Measurements from ENCODE around the gene FXR1.

The FXR1 gene

DNA sequence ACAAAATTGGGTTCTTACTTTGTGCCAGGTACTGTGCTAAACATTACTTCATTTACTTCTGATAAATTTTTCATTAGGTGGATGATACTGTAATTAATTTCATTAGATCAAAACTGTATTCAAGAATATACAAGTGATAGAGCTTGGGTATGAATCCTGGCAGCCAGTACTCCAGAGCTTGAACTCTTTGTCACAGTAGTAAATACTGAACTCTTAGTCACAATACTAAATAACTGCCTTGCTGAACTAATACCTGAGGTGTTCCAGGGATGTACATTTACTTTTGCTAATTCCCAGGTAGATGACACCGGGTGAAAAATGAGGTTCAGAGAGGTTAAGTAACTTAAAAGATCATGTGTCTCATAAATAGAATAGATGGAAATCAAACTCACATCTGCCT, 20.3 kb downstream of the FXR1 start:
- Histone ChIP-seq H3K4me1 (ENCODE audit: control insufficient read depth in 1 of 2, insufficient read depth in 2 of 2, low read length in 2 of 2) (no peaks in the 10 kb centered on the region), H3K9ac (ENCODE audit: low read depth in 1 of 2, low read length in 2 of 2) (no peak overlapping the region), H3K36me3 (ENCODE audit: control insufficient read depth in 1 of 2, insufficient read depth in 2 of 2, low read length in 2 of 2) (peaks cover 0 to 22% of the 10 kb centered on the region in 2 donors), H3K4me3 (ENCODE audit: low read depth in 1 of 2, low read length in 2 of 2) (no peak overlapping the region), H3K27ac (ENCODE audit: low read depth, low read length) (no peak overlapping the region), H3K9me3 (ENCODE audit: control insufficient read depth in 1 of 2, low read length in 2 of 2) (no peaks in the 10 kb centered on the region), H3K27me3 (ENCODE audit: control insufficient read depth in 1 of 2, insufficient read depth in 2 of 2, low read length in 2 of 2) (no peaks in the 10 kb centered on the region)

DNA sequence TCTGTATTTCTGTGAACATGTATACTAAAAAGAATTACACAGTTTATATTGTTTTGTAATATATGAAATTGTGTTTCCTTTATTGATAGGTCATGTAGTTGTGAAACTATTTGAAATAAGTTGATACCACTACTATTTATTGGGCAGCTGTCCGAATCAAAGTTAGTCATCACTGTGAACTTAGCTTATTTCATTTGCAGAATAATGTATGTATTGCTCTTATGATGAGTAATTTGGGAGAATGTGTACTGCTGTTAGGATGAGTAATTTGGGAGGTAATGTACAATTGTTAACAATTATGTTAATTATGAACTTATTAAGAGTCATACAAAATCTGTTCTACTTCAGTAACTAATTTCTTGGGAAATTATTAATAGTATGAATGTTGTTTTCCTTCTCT, 22.2 kb downstream of the FXR1 start:
- Histone ChIP-seq H3K27ac (ENCODE audit: low read depth, low read length) (no peak overlapping the region), H3K9me3 (ENCODE audit: control insufficient read depth in 1 of 2, low read length in 2 of 2) (no peaks in the 10 kb centered on the region), H3K27me3 (ENCODE audit: control insufficient read depth in 1 of 2, insufficient read depth in 2 of 2, low read length in 2 of 2) (no peaks in the 10 kb centered on the region), H3K4me3 (ENCODE audit: low read depth in 1 of 2, low read length in 2 of 2) (no peak overlapping the region), H3K9ac (ENCODE audit: low read depth in 1 of 2, low read length in 2 of 2) (no peak overlapping the region), H3K4me1 (ENCODE audit: control insufficient read depth in 1 of 2, insufficient read depth in 2 of 2, low read length in 2 of 2) (no peaks in the 10 kb centered on the region), H3K36me3 (ENCODE audit: control insufficient read depth in 1 of 2, insufficient read depth in 2 of 2, low read length in 2 of 2) (peaks cover 0 to 26% of the 10 kb centered on the region in 2 donors)

DNA sequence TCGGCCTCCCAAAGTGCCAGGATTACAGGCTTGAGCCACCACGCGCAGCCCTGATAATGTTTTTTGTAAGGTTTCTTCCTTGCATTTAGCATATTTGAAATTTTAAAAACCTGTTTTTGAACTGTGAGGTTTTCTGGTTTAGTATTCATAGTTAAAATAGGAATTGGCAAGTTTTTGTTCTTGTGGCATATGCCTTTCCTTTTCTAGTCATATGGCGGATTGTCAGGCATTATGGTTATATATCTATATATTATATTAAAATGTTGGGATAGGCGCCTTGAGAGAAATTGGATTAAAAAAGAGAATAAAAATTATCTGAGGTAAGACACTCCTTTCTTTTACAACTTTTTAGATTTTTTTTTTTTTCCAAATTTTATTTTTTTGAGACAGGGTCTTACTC, 28.4 kb downstream of the FXR1 start:
- H3K4me1 ChIP-seq (ENCODE audit: control insufficient read depth in 1 of 2, insufficient read depth in 2 of 2, low read length in 2 of 2) = no peaks in the 10 kb centered on the region
- H3K9me3 ChIP-seq (ENCODE audit: control insufficient read depth in 1 of 2, low read length in 2 of 2) = no peaks in the 10 kb centered on the region
- no peak overlapping the region for H3K27ac ChIP-seq (ENCODE audit: low read depth, low read length)
- peaks cover 0 to 36% of the 10 kb centered on the region in 2 donors for H3K36me3 ChIP-seq (ENCODE audit: control insufficient read depth in 1 of 2, insufficient read depth in 2 of 2, low read length in 2 of 2)
- no peaks in the 10 kb centered on the region for H3K27me3 ChIP-seq (ENCODE audit: control insufficient read depth in 1 of 2, insufficient read depth in 2 of 2, low read length in 2 of 2)
- no peak overlapping the region for H3K9ac ChIP-seq (ENCODE audit: low read depth in 1 of 2, low read length in 2 of 2)
- no peak overlapping the region for H3K4me3 ChIP-seq (ENCODE audit: low read depth in 1 of 2, low read length in 2 of 2)

DNA sequence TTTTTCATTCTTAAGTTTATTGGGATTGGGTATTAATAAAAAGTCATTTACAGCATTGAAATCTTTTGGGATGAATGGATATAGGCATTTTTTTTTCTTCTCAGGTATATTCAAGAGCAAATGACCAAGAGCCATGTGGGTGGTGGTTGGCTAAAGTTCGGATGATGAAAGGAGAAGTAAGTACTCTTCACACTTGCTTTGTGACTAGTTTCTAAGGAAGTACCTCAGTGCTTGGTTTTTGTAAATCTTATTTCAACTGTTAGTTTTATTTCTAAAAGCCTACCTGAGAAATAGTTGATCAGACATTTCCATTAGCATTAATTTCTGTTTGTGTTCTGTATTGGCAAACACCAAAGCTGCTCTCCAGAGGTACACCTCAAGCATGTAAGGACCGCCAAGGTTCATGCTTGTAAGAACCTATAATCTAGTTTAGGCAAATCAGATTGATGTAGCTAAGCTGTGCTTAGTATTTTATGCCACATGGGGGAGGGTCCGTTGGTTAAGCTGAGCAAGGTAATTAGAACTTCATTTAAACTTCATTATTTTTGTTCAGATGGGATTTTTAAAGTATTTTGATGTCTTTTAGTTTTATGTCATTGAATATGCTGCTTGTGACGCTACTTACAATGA, 35.4 kb downstream of the FXR1 start:
- no peaks in the 10 kb centered on the region for H3K9me3 ChIP-seq (ENCODE audit: control insufficient read depth in 1 of 2, low read length in 2 of 2)
- no peak overlapping the region for H3K4me3 ChIP-seq (ENCODE audit: low read depth in 1 of 2, low read length in 2 of 2)
- no peaks in the 10 kb centered on the region for H3K27me3 ChIP-seq (ENCODE audit: control insufficient read depth in 1 of 2, insufficient read depth in 2 of 2, low read length in 2 of 2)
- no peaks in the 10 kb centered on the region for H3K4me1 ChIP-seq (ENCODE audit: control insufficient read depth in 1 of 2, insufficient read depth in 2 of 2, low read length in 2 of 2)
- H3K9ac ChIP-seq (ENCODE audit: low read depth in 1 of 2, low read length in 2 of 2) = no peak overlapping the region
- no peak overlapping the region for H3K27ac ChIP-seq (ENCODE audit: low read depth, low read length)
- peaks cover 17 to 58% of the 10 kb centered on the region in 2 donors for H3K36me3 ChIP-seq (ENCODE audit: control insufficient read depth in 1 of 2, insufficient read depth in 2 of 2, low read length in 2 of 2)

DNA sequence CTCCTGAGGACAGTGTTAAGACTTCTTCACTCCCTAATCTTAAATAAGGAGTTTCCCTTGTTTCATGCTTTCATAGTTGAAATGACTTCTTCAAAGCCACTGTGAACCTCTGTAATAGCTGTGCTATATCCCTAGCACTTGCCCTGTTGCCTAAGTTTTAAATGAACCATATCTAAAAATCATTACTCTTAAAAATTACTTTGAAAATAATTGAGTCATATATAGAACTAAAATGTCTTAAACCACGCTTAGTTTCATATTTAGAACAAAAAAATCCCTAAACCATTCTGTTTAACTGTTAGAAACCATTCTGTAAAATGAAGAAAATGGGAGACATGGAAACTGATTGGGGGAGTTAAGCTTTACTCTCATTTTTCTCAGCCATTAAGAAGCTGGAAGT, 47.2 kb downstream of the FXR1 start:
- Histone ChIP-seq H3K27ac (ENCODE audit: low read depth, low read length) (no peak overlapping the region), H3K27me3 (ENCODE audit: control insufficient read depth in 1 of 2, insufficient read depth in 2 of 2, low read length in 2 of 2) (no peaks in the 10 kb centered on the region), H3K36me3 (ENCODE audit: control insufficient read depth in 1 of 2, insufficient read depth in 2 of 2, low read length in 2 of 2) (peaks cover 17 to 49% of the 10 kb centered on the region in 2 donors), H3K4me3 (ENCODE audit: low read depth in 1 of 2, low read length in 2 of 2) (no peak overlapping the region), H3K9ac (ENCODE audit: low read depth in 1 of 2, low read length in 2 of 2) (no peak overlapping the region), H3K4me1 (ENCODE audit: control insufficient read depth in 1 of 2, insufficient read depth in 2 of 2, low read length in 2 of 2) (no peaks in the 10 kb centered on the region), H3K9me3 (ENCODE audit: control insufficient read depth in 1 of 2, low read length in 2 of 2) (no peaks in the 10 kb centered on the region)

DNA sequence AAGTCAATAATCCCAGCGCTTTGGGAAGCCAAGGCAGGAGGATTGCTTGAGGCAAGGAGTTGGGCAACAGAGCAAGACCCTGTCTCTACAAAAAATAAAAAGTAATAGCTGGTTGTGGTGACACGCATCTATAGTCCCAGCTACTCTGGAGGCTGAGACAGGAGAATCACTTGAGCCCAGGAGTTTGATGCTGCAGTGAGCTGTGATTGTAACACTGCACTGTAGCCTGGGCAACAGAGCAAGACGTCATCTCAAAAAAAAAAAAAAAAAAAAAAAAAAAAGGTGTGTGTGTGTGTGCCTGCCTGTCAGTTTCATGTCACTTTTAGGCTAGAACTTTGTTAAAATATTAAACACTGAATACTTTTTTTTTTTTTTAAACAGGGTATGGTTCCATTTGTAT, 48.6 kb downstream of the FXR1 start:
- Histone ChIP-seq H3K9me3 (ENCODE audit: control insufficient read depth in 1 of 2, low read length in 2 of 2) (no peaks in the 10 kb centered on the region), H3K36me3 (ENCODE audit: control insufficient read depth in 1 of 2, insufficient read depth in 2 of 2, low read length in 2 of 2) (peaks cover 13 to 42% of the 10 kb centered on the region in 2 donors), H3K9ac (ENCODE audit: low read depth in 1 of 2, low read length in 2 of 2) (no peak overlapping the region), H3K4me1 (ENCODE audit: control insufficient read depth in 1 of 2, insufficient read depth in 2 of 2, low read length in 2 of 2) (no peaks in the 10 kb centered on the region), H3K4me3 (ENCODE audit: low read depth in 1 of 2, low read length in 2 of 2) (no peak overlapping the region), H3K27me3 (ENCODE audit: control insufficient read depth in 1 of 2, insufficient read depth in 2 of 2, low read length in 2 of 2) (no peaks in the 10 kb centered on the region), H3K27ac (ENCODE audit: low read depth, low read length) (no peak overlapping the region)

DNA sequence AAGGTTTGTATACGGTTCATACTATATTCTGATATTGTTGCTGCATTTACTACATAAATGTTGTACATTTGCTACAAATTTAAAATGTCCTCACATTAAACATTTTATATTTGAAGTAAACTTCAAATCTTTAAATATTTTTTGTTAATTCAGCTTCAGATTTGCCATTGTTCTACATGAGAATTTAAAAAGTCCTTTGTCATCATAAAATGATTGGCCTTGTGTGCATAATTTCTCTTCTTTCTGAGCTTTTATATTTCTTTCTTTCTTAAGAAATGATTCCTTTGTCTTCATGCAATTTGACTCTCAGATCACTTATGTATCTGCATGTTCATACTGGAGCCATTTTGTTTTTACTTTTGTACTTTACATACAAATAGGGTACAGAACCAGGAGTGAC, 49.1 kb downstream of the FXR1 start:
- no peak overlapping the region for H3K27ac ChIP-seq (ENCODE audit: low read depth, low read length)
- H3K9me3 ChIP-seq (ENCODE audit: control insufficient read depth in 1 of 2, low read length in 2 of 2) = no peaks in the 10 kb centered on the region
- H3K27me3 ChIP-seq (ENCODE audit: control insufficient read depth in 1 of 2, insufficient read depth in 2 of 2, low read length in 2 of 2) = no peaks in the 10 kb centered on the region
- no peak overlapping the region for H3K4me3 ChIP-seq (ENCODE audit: low read depth in 1 of 2, low read length in 2 of 2)
- H3K4me1 ChIP-seq (ENCODE audit: control insufficient read depth in 1 of 2, insufficient read depth in 2 of 2, low read length in 2 of 2) = no peaks in the 10 kb centered on the region
- no peak overlapping the region for H3K9ac ChIP-seq (ENCODE audit: low read depth in 1 of 2, low read length in 2 of 2)
- H3K36me3 ChIP-seq (ENCODE audit: control insufficient read depth in 1 of 2, insufficient read depth in 2 of 2, low read length in 2 of 2) = peaks cover 8 to 41% of the 10 kb centered on the region in 2 donors

DNA sequence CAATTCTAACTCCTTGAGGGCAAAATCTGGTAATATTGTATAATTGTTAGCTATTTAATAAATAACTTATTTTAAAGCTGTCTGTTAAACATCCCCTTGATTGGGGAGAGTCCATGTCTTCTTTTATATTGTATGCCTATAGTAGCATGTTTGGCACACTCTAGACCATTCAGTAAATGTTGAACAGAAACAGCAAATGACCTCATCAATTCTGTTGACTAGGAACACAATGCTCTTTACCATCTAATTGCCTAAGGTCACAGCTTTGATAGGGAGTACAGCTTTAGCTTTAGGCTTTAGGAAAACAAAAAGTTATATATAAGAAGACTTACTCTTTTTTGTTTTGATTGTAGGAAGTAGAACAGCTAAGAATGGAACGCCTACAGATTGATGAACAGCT, 50.1 kb downstream of the FXR1 start:
- Histone ChIP-seq H3K36me3 (ENCODE audit: control insufficient read depth in 1 of 2, insufficient read depth in 2 of 2, low read length in 2 of 2) (peaks cover 3 to 39% of the 10 kb centered on the region in 2 donors), H3K9ac (ENCODE audit: low read depth in 1 of 2, low read length in 2 of 2) (no peak overlapping the region), H3K9me3 (ENCODE audit: control insufficient read depth in 1 of 2, low read length in 2 of 2) (no peaks in the 10 kb centered on the region), H3K4me3 (ENCODE audit: low read depth in 1 of 2, low read length in 2 of 2) (no peak overlapping the region), H3K4me1 (ENCODE audit: control insufficient read depth in 1 of 2, insufficient read depth in 2 of 2, low read length in 2 of 2) (no peaks in the 10 kb centered on the region), H3K27ac (ENCODE audit: low read depth, low read length) (no peak overlapping the region), H3K27me3 (ENCODE audit: control insufficient read depth in 1 of 2, insufficient read depth in 2 of 2, low read length in 2 of 2) (no peaks in the 10 kb centered on the region)

DNA sequence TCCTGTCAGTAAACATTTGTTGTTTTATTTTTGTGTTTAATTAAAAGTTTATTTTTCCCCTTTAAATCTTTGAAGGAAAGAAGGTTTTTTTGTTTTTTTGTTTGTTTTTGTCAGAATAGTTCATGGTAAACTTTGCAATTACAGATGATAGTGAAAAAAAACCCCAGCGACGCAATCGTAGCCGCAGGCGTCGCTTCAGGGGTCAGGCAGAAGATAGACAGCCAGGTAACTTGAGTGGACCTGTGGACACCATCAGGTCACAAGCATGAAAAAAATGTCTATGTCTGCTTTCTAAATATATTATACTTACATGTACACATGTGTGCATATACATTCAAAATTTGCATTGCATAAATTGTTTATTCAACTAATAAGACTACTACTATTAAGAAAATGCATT, 58.5 kb downstream of the FXR1 start:
- Histone ChIP-seq H3K9ac (ENCODE audit: low read depth in 1 of 2, low read length in 2 of 2) (no peak overlapping the region), H3K9me3 (ENCODE audit: control insufficient read depth in 1 of 2, low read length in 2 of 2) (no peaks in the 10 kb centered on the region), H3K27ac (ENCODE audit: low read depth, low read length) (no peak overlapping the region), H3K27me3 (ENCODE audit: control insufficient read depth in 1 of 2, insufficient read depth in 2 of 2, low read length in 2 of 2) (no peaks in the 10 kb centered on the region), H3K4me1 (ENCODE audit: control insufficient read depth in 1 of 2, insufficient read depth in 2 of 2, low read length in 2 of 2) (no peaks in the 10 kb centered on the region), H3K36me3 (ENCODE audit: control insufficient read depth in 1 of 2, insufficient read depth in 2 of 2, low read length in 2 of 2) (peaks cover 22 to 46% of the 10 kb centered on the region in 2 donors), H3K4me3 (ENCODE audit: low read depth in 1 of 2, low read length in 2 of 2) (no peak overlapping the region)

DNA sequence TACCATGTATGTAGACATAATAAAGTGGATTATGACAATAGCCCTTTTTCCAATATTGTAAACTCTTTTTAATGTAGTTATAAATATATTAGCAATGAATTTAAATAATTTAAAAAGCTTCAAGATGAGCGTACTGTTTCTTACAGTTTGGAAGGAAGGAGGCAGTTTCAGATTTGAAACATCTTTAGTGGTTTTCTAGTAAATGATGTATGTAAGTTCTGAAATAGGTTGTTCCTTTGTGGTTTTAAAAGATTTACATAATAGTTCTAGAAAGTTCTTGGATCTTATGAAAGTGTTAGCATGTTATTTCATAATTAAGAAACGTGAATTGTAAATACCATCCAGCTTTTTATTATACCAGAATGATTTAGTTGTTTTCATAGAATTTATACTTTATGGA, 61.1 kb downstream of the FXR1 start:
- Histone ChIP-seq H3K36me3 (ENCODE audit: control insufficient read depth in 1 of 2, insufficient read depth in 2 of 2, low read length in 2 of 2) (peaks cover 22 to 42% of the 10 kb centered on the region in 2 donors), H3K9ac (ENCODE audit: low read depth in 1 of 2, low read length in 2 of 2) (no peak overlapping the region), H3K4me1 (ENCODE audit: control insufficient read depth in 1 of 2, insufficient read depth in 2 of 2, low read length in 2 of 2) (no peaks in the 10 kb centered on the region), H3K4me3 (ENCODE audit: low read depth in 1 of 2, low read length in 2 of 2) (no peak overlapping the region), H3K27ac (ENCODE audit: low read depth, low read length) (no peak overlapping the region), H3K9me3 (ENCODE audit: control insufficient read depth in 1 of 2, low read length in 2 of 2) (no peaks in the 10 kb centered on the region), H3K27me3 (ENCODE audit: control insufficient read depth in 1 of 2, insufficient read depth in 2 of 2, low read length in 2 of 2) (no peaks in the 10 kb centered on the region)

DNA sequence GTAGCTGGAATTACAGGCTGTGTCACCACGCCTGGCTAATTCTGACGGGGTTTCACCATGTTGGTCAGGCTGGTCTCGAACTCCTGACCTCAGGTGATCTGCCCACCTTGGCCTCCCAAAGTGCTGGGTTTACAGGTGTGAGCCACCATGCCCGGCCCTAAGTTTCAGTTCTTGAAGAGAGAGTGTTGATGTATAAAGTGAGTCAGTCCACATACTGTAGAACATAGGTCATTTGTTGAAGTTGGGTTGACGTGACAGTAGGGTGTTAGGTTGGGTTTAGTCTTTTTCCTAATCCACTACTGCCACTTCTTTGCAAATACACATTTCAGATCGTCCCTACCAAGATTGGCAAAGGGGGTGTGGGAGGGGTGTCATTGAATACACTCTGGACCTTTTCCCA, 61.8 kb downstream of the FXR1 start:
- no peak overlapping the region for H3K4me3 ChIP-seq (ENCODE audit: low read depth in 1 of 2, low read length in 2 of 2)
- no peak overlapping the region for H3K27ac ChIP-seq (ENCODE audit: low read depth, low read length)
- no peak overlapping the region for H3K9ac ChIP-seq (ENCODE audit: low read depth in 1 of 2, low read length in 2 of 2)
- H3K4me1 ChIP-seq (ENCODE audit: control insufficient read depth in 1 of 2, insufficient read depth in 2 of 2, low read length in 2 of 2) = no peaks in the 10 kb centered on the region
- H3K36me3 ChIP-seq (ENCODE audit: control insufficient read depth in 1 of 2, insufficient read depth in 2 of 2, low read length in 2 of 2) = peaks cover 18 to 41% of the 10 kb centered on the region in 2 donors
- no peaks in the 10 kb centered on the region for H3K9me3 ChIP-seq (ENCODE audit: control insufficient read depth in 1 of 2, low read length in 2 of 2)
- no peaks in the 10 kb centered on the region for H3K27me3 ChIP-seq (ENCODE audit: control insufficient read depth in 1 of 2, insufficient read depth in 2 of 2, low read length in 2 of 2)
